NCI-H82 treated with DMSO at 0.1 percent for 48 hours (cell line): Measurements from ENCODE around the gene KCNJ12.
"Not testable (repeated sequence)": the region's sequence is repeated elsewhere in the genome, so short reads cannot be mapped to it uniquely, and the experiment has no call there.

Experiments
- DNase-seq: peaks from one replicate; lab custom pipeline; 2025; ENCODE audit not compliant: unreplicated experiment; lab: John Stamatoyannopoulos, UW

Gene KCNJ12

DNA sequence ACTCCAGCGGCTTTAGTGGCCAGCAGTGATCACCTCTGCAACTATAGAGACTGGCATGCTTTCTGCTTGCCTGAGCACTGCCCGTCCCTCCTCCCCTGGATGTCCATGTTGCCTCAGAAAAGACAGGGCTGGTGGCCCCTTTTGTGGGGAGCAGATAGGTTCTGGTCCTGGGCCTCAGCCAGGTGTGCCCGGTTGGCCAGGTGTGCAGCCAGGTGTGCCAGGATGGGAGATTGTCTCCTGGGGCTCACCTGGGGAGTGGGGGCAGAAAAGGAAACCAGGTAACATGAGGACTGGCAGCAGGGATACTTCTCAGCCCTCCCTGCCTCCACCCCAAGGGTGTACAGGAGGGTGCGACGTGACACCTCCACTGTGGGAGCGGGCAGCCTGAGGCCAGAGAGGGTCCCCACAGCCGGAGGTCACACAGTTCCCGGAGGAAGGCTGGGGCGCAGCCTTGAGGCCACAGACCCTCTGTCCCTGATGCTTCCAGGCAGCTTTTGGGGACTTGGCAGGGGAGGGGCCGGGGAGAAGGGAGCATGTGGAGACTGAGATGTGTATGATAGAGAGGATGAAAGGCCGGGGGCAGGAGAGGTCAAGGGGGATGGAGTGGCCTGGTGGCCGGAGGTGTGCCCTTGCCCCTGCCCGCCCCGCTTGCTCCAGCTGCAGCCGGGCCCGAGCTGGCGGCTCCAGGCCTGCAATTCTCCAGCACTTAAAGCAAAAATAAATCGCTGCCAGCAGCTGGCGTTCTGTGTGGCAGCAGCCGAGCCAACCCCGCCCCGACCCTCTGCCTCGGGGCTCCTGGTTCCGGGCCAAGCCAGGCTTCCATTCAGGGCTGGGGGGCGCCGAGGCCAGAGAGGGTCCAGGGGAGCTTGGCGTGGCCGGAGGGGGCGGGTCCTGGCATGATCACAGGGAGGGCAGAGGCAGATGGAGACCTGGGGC lies 6.7 kb downstream of the KCNJ12 start:
- no peak for DNase-seq

DNA sequence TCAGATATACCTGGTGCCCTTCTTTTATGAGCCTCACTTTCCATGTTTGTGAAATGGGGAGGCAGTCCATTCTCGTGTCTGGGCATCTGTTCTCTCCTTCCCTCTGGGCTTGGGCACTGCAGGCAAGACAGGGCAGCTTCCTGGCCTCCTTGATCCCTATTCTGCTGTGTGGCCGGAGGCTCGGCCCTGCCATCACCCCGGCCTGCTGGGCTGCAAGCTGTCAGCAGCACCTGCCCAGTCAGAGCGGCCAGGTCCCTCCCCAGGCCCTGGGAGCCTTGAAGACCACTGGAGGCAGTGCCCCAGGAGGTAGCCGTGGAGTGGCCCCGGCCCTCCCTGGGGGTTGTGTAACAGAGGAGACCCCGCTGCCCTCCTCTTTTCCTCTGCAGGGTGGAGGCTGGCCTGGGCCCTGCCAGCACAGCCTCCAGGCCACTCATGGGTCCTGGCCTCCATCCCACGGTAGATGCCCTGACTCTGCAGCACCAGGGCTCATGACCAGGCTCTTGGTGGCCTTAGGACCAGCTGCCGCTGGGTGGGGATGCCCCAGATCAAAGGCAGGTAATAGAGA lies 9.2 kb downstream of the KCNJ12 start:
- no peak for DNase-seq

DNA sequence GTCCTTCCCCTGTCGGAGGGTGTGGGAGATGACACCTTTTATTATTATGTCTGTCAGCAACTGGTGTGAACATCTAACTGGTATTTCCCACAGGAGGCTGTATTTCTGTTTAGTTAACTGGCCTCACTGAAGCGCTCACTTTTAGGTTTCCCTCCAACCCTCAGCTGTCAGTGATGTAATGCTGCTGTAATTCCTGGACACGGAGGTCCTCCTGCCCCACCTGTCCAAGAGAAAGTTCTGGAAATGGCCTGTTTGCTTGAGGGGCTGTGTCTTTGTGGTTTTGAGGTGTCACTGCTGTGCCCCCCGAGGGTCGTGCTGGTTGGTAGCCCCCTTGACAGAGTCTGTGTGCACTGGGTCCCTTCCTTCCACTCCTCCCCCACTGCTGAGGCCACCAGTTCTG lies 11.5 kb downstream of the KCNJ12 start:
- DNase-seq: no peak

DNA sequence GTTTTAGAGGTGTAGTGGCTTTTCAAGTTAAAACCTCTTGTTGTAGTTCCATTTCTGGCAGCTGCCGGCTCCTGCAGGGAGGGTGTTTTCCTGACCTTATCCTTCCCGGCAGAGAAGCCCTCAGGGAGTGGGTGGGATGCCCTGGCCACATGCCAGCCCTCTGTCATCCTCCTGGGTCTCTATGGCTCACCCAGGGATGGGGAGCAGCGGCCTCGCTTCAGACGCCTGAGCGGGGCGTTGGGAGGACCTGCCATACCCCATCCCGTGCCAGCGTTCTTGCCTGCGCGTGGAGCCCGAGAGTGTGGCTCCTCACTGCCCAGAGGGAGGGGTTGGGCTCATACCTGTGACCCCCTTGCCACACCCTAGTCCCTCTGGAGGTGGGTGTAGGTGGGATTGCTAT lies 11.9 kb downstream of the KCNJ12 start:
- no peak for DNase-seq

DNA sequence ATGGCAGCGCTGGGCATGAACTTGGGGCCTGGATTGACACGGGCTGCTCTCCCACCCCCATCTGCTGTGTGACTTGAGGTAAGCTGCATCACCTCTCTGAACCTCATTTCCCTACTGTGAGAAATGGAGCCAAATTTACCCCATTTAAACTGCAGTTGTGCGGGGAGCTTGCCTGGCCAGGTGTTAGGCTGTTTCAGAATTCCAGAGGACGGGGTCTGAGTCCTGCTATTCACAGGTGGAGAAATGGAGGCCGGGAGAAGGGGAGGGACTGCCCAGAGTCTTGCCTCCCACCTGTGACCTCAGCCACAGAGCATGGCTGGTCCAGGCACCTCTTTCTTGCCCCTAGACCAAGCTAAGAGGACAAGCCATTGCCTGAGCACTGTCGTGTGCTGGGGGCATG lies 12.8 kb downstream of the KCNJ12 start:
- no peak for DNase-seq

DNA sequence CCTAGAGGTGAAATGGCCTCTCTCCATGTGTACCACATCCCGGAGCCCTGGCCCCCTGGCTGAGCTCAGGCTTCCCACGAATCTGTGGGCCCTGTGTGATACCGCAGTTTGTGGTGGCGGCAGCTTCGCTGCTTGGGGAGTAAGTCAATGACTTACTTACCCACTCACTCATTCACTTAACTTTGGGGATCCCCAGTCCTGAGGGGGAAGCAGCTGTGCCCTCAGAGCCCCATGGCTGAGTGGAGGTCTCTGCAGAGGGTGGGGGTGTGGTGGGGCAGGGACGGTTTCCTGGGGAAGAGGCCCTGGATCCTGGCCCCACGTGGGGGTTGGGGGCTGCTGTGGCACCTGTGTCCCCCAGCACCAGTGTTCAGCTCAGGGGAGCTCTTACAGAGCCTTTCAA lies 13.2 kb downstream of the KCNJ12 start:
- DNase-seq: no peak

DNA sequence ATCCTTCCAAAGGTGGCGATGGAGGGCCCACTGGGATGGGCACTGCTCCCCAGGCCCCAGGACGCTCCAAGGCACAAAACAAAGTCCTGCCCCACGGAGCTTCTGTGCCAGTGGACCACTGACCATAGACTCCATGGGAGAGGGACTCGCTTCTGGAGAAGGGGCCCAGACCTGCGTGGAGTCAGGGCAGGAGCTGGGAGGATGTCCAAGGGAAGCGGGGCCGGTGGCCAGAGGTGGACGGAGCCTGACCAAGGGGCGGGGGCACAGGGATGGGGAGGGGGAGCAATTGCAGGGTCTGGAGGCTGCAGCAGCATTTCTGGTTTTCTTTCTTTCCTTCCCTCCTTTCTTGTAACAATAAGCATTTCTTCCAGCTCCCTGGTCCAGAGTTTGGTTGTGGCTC lies 14.1 kb downstream of the KCNJ12 start:
- no peak for DNase-seq

DNA sequence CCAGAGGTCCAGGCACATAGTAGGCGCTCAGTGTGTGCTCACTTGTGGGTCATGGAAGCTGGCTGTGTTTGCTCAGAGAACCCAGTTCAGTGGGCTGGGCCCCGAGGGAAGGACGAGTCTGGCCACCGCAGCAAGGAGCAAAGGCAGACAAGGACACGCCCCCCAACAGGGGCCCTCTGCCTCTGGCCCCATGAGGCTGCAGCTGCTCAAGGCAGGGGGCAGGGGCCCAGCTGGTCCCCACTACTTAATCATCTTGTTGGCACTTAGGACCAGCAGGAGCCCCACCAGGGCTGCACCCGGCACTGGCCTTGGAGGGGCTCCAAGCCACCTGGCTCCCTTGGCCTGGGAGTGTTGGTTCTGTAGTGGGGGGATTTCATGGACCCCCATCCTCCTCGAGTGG lies 16.1 kb downstream of the KCNJ12 start:
- DNase-seq: no peak

DNA sequence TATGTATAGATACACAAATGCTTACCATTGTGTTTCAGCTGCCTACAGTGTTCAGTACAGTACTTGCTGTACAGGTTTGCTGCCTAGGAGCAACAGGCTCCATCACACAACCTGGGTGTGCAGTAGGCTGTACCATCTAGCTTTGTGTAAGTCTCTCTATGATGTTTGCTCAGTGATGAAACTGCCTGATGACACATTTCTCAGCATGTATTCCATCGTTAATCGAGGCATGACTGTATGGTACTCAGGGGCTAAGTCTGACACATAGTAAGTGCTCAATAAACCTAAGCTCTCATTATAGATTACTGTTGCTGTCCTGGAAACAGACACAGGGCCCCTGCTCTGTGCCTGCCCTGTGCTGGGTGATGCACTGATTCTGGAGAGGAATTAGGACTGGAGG lies 18.1 kb downstream of the KCNJ12 start:
- DNase-seq: no peak

DNA sequence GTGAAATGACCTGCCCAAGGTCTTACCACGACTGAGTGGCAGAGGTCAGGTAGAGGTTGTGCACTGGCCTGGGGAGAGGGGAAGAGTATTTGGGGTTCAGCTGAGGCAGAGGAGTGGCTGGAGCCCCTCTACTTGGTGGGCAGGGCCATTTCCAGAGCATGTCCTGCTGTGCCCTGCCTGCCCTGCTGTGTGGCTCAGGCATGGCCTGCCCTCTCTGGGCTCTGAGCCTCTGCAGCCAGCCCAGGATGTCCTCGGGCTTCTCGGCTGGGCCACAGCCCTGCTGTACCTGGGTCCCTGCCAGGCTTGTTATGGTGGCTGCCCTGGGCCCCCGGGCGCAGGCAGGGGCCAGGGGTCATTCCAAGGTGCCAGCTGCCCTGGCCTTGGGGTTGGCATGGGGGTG lies 19.6 kb downstream of the KCNJ12 start:
- no peak for DNase-seq

- no peak for DNase-seq
Observed at GRCh38 chr17:21396237-21396636, 20.1 kb downstream of the KCNJ12 start.

DNA sequence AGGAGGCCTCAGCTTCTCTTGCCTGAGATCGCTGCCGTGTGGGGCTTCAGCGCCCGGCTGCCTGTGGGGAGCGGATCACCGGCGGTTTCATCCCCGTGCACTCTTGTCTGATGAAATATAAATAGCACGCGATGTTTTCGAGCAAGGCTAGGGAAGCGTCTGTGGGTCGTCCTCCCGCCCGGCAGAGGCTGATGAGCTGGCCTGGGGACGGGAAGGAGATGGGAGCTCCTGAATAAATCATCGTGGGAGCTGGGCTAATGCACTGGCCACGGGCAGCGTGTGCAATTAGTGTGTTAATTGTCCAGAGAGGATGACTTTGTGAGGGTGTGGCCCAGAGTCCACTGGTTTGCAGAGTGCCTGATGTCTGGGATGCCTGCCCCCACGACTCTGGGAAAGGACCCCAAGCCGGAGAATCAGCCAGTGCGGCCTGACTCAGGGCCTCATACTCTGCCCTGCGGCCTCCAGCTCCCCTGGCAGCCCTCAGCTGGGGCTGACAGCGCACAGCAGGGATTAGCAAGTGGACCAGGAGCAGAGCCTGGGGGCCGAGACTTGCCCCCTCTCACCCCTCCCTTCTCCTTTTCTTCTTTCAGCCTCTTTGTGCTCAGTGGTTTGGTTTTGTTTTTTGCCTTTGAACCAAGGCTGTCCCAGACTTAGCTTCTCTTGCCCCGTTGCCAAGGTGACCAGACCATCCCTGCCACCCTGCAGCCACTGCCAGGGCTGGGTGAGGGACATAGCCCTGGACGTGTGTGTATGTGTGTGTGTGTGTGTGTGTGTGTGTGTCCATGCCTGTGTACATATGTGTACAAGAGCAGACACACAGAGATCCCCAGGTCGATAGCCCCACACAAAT lies 21.4 kb downstream of the KCNJ12 start:
- no peak for DNase-seq

GRCh38 chr17:21399474-21400186 lies 23.5 kb downstream of the KCNJ12 start:
- DNase-seq: no peak

DNA sequence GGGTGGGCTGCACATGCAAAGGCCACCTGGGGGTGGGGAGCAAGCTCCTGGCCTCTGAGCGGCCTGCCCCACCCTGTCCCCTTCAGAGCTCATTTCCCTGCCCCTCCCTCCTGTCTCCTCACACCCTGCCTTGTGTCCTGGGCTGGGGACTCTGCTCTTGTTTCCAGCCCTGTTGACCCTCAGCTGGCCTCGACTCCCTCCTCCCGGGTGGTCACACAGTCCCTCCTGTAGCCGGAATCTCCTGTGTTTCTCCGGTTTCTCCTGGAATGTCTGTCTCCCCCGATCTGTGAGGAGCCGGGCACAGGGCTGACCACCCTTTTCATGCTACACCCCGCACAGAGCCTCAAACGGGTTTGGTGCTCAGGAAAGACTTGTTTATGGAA lies 24.0 kb downstream of the KCNJ12 start:
- not testable (repeated sequence) for DNase-seq

DNA sequence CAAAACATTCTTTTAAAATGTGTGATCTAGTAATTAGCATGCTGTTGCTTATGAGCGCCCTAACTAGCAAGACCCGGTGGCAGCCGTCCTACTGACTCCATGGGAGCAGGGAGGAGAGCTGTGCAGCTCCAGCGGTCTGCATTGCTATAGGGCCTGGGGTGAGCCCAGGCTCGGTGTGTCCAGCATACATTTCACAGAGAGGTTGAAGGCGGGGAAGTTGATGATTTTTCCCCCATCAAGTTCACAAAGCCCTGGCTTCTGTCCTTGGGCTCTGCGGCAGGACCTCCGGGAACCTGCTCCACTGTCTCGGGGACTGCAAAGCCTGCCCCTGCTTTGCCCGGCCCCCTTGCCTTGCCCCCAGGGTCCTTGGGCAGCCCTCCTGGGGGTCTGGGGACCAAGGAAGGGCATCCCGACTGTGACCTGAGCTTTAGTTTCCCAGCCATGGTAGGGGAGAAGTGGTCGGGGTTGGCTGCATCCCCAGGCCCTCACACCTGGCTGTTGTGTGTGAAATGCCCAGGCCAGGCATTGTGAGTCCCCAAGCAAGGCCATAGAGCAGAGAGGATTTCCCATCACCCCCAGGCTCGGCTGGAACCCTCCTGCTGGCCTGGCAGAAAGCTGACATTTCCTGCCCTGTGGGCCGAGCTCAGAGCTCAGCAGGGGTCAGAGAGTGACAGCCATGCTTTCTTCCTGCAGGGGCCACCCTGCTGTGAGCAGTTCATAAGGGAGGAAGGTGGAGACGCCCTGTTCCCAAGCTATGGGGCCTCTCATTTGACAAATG lies 24.8 kb downstream of the KCNJ12 start:
- no peak for DNase-seq

- DNase-seq: not testable (repeated sequence)
Observed at GRCh38 chr17:21402166-21402571, 26.0 kb downstream of the KCNJ12 start.

DNA sequence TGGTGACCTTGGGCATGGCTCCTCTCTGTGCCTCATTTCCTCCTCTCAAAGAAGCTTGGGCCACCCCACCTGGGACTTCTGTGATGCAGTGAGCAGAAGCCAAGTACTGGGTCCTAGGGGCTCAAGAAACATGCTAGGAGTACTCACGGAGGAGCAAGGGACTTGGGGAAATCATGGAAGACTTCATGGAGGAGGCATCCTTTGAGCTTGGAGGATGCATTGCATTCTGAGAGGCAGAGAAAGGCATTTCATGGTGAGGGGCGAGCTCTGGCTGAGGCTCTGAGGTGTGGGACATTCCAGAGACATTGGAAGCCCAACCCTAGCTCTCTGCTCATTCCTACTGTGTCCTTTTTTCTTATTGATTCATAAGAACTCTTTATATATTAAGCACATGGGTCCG lies 26.8 kb downstream of the KCNJ12 start:
- not testable (repeated sequence) for DNase-seq

DNA sequence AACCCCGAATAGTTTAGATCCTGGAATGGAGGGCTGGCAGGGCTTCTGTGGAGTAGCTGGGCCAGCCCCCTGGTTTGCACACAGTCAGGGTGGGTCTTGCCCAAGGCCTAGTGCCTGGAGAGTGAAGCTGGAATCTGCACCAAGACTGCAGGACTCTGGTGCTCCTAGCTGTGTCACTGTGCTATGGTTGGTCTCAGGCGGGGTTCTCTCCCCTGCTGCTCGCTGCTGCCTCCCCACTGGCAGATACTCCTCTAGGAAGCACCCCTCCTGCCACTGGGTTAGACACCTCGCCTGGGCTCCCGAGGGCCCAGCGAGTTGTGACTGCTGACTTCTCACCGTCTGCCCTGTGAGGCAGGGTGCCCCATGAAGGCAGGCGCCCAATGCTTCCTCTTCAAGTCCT lies 27.9 kb downstream of the KCNJ12 start:
- not testable (repeated sequence) for DNase-seq

DNA sequence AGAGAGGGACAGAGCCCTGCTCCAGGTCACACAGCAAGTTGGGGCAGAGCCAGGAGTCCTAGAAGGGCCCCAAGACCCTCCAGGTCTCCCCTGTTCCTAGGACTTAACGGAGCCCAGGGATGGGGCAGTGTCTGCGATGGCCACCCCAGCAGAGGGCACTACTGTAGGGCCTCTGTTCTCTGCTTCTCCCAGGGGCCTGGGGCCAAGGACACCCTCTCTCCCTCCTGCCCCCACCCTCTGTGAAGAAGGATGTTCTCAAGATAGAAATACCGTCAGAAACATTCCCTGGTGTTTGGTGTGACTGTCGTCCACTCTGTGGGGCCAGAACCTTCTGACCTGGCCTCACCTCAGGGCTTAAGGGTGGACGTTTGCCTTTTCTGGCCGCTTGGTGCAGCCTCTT lies 28.4 kb downstream of the KCNJ12 start:
- DNase-seq: not testable (repeated sequence)
